GM19240 (cell line): ENCODE results near the gene SLC7A14.

Source experiments
- DNase-seq: peaks from one replicate; pipeline ENCODE4 v3.0.0; 2011; ENCODE audit warnings: low spot score; ENCODE audit not compliant: insufficient read length

SLC7A14 gene

DNA sequence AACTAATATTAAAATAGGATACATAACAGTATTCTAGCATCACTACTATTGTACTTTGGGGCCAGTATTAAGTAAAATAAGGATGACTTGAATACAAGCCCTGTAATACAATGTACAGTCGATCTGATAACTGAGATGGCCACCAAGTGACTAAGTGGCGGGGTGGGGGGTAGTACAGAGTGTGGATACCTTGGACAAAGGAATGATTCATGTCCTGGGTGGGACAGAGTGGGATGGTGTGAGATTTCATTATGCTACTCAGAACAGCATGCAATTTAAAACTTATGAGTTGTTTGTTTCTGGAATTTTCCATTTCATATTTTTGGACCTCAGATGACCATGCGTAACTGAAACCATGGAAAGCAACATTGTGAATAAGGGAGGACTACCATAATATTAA is 46.0 kb downstream of the SLC7A14 start:
- DNase-seq = no peak

DNA sequence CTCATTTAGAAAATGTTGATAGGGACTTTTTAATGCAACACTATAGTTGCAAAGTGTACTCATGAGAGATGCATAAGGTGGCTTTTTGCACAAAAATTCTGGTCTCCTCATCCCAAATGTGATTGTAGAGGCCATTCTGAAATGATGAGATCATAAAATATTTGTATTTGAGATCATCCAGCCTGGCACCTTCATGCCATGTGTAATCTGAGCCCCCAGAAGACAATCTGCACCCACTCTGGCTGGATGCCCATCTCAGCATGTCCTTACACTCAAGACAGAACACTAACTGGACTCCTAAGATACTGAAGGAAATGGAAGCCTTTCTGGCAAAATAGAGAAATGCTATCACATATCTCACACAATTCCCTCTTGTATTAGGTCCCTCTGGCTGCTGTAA is 49.2 kb downstream of the SLC7A14 start:
- no peak for DNase-seq

DNA sequence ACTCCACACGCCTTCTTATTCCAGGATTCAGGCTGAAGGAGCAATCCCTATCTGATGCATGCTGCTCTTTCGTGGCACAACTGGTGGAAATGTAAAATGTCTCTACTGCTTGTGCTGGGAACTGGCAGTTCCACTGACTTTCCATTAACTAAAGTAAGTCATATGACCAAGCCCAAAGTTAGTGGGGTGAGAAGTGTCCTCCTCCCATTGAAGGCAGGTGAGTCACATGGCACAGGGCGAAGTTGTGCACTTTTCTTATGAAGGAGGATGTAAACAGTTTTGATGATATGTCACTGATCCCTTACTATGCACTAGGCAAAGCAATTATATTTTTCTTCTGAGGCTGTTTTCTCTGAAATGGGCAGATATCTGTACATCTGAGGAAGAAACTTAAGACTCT is 51.6 kb downstream of the SLC7A14 start:
- no peak for DNase-seq

DNA sequence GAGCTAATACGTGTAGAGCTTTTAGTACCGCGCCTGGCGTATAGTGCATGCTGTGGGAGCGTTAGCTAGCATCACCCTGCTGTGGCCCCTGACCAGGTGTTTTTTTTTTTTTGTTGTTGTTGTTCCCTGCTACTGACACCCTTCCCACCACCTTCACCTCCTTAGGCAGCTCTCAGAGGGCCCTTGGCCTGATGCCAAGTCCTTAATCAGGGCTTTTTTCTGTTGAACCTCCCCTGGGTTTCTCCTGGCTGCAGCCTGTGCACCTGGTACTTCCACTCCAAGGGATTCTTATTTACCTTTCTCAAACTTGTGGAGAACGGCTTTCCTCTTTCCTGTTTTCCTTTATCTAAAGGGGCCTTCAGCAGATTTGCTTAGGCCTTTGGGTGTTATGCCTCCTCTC is 53.3 kb downstream of the SLC7A14 start:
- no peak for DNase-seq

DNA sequence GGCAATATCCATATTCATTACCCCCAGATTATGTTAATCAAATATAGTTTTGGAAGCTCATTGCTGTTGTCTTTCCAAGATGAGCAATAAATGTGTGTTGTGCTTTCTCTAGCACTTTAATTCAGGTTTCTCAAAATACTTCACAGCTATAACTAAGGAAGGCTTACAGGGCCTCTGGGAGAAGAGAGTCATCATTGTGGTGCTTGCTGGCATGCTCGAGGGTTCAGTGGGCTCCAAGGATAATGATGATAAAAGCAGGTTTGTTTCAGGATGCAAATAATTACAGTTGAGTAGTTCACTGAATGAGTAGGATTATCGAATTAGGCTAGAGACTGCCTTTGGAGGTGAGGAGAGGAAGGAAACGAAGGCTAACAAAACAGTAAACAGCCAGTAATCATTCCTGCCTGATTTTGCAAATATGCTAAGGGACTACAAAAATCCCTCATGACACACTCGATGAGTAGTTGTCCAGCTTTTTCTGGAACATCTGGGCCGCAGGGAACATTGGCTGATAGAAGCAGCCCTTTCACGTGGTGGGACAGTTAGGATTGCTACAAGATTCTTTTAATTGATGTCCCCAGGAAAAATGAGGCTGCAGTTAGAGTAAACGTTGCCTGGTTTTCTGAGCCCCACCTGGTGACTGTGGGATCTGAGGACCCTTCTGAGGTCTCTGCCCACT is 54.1 kb downstream of the SLC7A14 start:
- DNase-seq = no peak

DNA sequence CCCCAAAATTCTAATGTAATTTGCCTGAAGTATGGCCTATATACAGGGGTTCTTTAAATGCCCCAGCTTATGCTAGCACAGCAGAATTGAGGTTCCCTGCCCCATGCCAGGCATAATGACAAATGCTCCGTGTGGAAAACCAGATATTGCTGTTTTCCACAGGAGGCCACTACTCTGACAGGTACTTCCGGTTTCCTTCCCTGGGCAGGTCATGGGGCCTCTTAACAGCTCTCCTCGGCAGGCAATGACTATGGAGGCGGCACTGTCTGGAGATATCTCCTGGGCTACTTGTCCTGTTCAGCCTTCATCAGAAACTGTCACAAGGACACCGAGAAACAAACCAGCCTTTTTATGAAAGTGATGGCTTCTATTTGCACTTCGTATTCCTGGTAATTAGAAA is 54.8 kb downstream of the SLC7A14 start:
- no peak for DNase-seq

DNA sequence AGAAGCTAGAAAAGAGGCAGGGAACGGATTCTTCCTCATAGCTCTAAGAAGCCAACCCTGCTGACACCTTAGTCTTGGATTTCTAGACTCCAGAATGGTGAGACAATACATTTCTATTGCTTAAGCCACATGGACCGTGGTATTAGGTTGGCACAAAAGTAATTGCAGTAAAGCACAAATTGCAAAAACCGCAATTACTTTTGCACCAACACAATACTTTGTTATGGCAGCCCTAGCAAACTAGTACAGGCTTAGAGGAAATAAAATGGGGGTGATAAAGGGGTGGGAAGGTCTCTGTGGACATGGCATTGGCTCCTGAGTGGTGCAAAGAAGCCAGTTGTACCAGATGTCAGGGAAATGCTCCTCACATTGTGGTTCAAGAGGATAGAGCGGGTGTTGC is 56.0 kb downstream of the SLC7A14 start:
- no peak for DNase-seq

DNA sequence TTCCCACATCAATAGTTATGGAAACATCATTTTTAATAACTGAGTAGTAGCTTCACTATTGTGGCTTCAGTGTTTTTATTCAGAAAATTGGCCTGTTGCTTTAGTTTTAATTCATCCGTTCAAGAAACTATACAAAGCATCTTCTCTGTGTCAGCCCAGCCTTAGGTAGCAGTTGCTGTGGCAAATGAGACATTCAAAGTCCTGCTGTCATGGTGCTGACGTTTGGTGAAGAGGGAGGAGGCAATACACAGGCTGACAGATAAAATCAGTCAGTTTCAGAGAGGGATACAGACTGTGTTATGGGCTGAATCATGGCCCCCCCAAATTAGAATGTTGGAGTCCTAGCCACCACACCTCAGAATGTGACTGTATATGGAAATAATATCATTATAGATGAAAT is 56.5 kb downstream of the SLC7A14 start:
- DNase-seq = no peak

DNA sequence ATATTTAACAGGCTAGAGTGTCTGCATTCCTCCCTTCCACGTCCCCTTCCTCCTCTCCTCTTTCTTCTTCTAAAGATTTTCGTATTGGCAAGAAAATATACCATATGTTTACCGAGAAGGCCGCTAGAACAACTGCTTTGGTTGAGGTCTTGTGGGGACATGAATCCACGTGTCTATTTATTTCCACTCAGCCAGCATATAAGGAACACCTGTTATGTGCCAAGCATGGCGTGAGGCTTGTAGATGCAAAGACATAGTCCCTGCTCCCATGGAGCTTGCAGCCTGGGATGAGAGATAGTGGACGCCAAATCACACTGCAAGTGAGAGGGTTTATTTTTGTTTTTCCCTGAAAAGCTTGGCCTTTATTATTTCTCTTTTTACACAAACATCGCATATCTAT is 57.1 kb downstream of the SLC7A14 start:
- no peak for DNase-seq

DNA sequence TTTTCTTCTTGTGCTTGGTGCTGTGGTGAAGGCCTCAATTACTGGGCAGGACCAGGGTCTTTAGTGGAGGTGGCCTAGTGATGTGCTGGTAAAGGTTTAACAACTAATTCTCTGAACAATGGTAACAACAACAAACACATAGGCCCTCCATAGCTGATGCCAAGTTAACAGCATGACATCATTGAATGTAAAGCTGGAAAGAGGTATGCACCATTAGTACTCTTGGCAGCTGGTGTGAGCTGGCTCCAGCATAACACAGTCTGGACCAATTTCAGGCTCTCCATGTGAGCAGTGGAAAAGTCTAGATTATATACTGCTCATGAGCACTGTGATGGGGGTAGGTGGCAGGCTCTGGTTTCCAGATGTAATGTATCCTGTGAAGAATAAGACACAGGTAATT is 61.8 kb downstream of the SLC7A14 start:
- no peak for DNase-seq

DNA sequence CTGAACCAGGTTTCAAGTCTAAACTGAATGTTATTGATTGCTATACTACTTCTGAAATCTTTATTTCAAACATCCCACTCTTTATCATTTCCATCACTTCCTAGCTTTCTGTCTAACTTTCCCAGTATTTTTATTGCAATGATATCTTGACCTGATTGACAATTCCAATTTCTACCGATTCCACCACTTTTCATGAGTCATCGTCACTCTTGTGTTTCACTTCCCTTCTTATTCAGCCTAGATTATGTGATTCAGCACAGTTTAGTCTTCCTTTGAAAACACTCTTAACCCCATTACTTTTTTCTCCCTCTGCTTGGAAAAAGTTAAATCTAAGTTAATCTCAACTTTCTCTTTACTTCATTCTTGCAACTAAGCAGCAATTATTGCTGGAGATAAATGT is 62.6 kb downstream of the SLC7A14 start:
- DNase-seq = no peak

DNA sequence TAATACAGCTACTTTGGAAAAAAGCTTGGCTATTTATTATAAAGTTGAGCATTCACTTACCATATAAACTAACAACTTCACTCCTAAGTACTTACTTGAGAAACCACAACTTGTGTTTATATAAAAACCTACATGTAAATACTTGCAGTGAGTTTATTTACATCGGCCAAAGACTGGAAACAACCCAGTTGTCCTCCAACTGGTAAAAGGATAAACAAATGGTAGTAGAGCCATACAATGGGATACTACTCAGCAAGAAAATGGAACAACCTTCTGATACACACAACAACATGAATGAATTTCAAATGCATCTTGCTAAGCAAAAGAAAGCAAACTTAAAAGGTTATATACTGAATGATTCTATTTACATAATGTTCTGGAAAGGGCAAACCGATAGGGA is 63.7 kb downstream of the SLC7A14 start:
- no peak for DNase-seq

DNA sequence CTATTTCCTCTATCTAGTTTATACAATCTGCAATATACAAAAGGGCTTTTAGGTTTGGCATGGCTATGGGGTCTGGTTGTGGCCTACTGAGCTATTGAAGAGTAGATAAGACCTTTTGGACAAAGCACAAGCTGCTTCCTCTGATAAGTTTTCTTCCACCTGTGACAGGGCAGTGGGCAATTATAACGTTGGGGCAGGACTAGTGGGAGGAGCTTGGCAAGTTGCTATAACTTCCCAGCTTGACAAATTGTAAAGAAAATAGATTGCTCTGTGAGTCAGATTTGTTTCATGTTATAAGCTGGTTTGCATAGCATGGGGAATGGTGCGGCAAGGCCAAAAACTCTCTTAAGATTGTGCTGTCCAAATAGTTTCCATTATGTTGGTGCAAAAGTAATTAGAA is 64.9 kb downstream of the SLC7A14 start:
- DNase-seq = no peak

DNA sequence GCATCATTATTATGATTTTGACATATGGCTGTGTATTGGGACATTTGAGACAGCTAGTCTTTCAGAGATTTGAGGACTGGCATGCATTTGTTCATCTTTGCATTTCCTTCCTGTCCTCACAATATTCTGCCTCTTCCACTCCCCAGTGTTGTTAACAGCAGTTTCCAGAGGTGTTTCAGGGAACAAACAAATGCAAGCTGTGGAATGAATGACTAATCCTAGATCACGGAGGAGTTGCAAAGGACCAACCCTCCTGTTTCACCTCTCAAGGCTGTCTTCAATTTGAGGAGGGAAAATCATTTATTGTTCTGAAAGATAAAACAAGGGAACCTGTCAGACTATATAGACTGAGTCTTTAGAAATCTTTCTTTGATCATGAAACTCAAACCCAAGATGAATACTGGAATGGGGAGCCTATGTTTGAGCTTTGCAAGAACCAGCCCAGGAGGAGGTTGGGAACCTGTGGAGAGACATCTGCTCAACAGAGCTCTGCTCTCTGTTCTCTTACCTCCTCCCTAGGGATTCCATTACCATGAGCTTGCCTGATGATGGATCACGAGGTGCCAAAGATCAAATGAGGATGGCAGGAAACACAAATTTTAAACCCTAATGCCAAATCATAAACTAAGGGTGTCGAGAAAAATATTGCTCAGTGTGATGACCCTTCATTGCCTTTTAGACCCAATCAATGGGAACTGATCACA is 68.5 kb downstream of the SLC7A14 start:
- DNase-seq = no peak

DNA sequence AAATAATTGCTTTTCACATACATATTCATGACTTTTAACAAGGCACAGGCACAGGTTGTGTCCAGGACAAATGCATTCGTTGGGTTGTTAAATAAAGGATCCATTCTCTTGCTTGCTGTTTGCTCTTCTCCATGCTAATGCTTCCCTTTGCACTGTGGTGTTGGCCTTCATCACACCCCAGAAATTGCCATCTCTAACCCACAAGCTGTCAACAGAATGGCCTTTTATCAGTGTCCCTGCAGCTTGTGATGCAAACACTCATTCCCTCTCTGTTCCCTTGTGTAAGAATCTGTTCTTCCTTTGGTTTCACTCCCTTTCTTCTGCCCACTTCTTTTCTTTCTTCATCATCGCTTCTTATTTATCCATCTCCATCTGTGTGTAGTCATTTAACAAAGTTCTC is 72.2 kb downstream of the SLC7A14 start:
- no peak for DNase-seq

DNA sequence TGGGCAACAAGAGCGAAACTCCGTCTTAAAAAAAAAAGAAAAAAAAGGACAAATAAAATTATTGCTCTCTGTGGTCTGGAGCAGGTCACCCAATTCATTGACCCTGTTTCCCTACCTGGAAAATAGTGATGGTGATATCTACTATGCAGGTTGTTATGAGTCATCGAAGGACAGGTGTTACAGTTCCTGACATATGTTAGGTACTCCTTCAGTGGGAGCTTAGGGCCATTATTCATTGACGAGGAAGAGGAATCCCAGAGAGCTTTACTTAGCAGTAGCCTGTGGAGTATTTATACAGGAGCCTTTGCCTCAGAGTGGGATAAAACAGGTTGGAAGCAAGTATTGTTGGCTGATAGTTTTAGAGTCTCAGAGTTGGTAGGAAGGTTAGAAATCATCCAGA is 74.5 kb downstream of the SLC7A14 start:
- no peak for DNase-seq

DNA sequence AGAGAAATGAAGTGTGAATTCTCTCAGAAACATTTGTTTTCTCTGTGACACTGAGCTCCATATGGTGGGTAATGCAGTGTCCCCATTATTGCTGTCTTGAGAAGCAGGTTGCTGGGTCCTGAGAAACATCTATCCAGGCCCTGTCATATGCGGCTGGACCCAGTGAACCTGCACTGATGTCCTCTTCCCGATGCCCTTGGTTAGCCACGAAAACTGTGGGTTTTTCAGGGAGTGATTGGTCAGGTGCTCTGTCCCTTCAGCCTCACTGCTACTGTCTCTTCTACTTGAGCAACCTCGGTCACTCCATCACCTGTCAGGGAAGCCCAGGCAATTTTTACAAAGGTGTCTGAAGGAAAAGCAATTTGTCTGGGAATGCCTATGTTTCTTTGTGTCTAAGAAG is 77.0 kb downstream of the SLC7A14 start:
- DNase-seq = no peak

DNA sequence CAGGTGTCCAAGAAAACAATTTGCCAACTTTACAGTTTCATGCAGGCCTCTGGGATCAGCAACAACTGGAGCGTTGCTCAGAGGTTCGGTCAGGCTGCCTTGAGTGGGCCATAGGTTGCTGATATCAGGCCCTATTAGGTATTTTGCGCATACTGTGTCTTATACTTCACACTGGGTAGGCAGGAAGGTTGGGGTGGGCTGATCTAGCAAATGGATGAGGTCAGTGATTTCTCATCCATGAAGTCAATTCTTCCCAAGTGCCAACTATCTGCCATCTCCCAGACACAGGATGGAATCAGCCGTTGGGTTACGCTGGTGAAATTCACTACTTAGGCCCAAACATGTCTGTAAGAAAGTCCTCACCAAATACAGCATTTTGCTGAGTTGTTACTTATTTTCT is 77.6 kb downstream of the SLC7A14 start:
- no peak for DNase-seq

DNA sequence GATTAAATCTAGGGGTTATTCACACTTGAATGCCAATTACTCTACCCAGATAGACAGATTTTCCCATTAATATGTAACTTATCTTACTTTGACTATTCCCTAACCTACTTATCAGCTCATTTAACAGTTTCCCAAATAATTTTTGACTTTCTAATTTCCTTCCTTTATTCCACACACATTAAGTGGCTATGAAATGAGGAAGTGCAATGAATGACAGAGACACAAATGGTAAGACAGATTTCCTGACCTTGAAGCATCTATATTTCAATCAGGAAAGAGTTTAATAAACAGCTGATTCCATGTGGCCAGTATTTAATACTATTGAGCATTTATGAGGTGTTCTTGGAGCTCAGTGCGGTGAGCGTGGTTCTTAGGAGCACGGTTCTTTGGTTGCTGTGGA is 78.8 kb downstream of the SLC7A14 start:
- no peak for DNase-seq

DNA sequence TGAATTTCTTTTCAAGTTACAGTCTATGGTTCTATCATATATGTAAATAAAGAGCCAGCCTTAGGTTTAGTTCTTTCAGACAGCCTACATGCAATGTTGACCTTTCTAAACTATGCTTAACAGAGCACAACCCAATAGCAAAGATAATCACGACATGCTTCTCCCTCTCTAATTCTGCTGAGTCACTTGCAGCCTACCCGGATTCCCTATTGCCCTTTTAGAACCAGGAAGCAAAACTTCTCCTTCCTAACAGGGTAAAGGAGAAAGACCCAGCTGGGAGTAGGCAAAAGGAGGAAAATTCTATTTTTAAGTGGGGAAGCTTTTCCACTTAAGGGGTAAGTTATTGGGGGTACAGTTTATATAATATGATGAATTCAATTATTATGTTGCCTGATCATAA is 79.3 kb downstream of the SLC7A14 start:
- no peak for DNase-seq

DNA sequence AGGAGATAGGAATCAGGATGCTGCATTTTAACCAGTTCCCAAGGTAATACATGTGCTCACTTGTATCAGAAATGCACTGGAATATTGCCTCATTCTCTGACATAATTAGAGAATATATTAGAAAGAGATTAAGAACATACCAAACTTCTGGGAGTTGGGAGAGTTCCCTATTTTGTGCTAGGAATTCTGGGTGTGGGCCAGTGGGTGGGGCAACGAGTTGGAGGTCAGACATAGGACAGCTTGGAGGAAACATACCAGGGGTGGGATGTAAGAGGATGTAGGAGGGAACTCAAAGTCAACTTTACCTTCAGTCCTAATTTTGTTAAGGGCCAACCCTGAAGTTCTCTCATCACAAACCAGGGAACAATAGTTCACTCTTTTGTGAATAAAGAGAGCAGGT is 83.6 kb downstream of the SLC7A14 start:
- DNase-seq = no peak

DNA sequence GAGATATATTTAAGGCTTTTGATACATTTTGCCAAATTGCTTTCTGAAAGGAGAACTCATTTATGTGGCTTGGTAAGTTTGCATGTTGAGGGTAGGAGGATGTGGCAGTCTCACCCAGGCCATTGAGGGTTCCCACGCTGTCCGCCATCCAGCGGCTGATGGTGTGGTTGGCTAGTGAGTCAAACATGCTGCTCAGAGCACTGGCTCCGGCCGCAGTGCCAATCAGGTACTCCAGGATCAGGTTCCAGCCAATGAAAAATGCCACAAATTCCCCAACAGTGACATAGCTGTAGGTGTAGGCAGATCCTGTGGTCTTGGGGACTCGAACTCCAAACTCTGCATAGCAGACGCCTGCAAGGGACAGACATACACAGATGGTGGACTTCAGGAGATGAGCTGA is 84.9 kb downstream of the SLC7A14 start:
- no peak for DNase-seq

DNA sequence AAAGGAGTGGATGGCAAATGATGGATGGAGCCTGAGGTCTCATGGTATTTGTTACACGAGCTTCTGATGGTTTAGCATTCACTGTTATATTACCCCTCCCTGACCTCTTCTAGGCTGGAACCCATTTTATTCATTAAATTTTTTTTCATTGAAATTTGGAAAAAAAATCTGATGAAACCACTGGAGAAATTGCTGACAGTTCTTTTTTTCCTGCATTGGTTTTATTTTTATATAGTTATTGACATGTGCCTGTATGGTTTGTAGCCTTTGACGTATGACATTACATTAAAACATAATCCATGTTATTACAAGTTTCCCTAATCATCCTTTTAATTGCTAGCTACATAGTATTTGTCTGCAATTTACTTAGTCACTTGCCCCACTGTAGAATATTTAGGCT is 85.4 kb downstream of the SLC7A14 start:
- no peak for DNase-seq
